ENCODE results near the gene CYP3A5.
"Not testable (repeated sequence)": the region's sequence is repeated elsewhere in the genome, so short reads cannot be mapped to it uniquely, and the experiment has no call there.

CYP3A5 gene

DNA sequence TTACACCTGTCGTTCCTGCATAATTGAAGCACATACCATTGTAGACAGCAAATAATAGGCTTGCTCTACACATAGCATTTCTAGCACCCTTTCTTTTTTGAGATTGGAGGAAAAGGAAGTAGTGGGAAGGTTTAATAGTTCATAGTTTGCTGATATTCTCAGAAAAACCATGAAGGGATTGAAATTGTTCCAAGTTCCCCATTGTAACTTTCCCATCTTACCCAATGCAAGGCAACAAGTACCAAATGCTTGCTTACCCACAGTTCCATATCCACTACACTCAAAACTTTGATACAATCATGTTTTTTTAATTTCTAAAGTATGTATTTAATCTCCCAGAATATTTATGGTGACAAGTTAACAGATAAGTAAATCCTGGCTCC lies 13.8 kb downstream of the CYP3A5 start:
- Histone ChIP-seq H3K23ac (ENCODE audit: low read length in 2 of 2) (no peak overlapping the region), H3K9ac (ENCODE audit: low read length) (no peak overlapping the region), H4K91ac (ENCODE audit: low read length) (no peak overlapping the region), H3K4me2 (ENCODE audit: low read length, poor library complexity, severe bottlenecking) (no peak overlapping the region), H2BK15ac (ENCODE audit: low read depth, poor library complexity, severe bottlenecking) (no peak overlapping the region), H4K8ac (ENCODE audit: low read length) (no peak overlapping the region), H2AK5ac (ENCODE audit: low read length, severe bottlenecking) (no peak overlapping the region), H3K14ac (ENCODE audit: low read length in 2 of 2) (no peak overlapping the region), H3K9me3 (ENCODE audit: control insufficient read depth, low read length) (peaks cover 10% of the 10 kb centered on the region), H3K79me1 (replicated peaks; ENCODE audit: low read length, poor library complexity, severe bottlenecking) (peaks cover 1% of the 10 kb centered on the region), H2AFZ (ENCODE audit: low read depth, low read length) (no peak overlapping the region), H2BK120ac (ENCODE audit: low read depth, low read length) (no peak overlapping the region), H3K4ac (ENCODE audit: low read depth in 1 of 2, low read length in 2 of 2) (no peak overlapping the region), H2BK12ac (ENCODE audit: low read length in 2 of 2) (no peak overlapping the region), H3K36me3 (ENCODE audit: control insufficient read depth in 1 of 2, insufficient read depth in 2 of 2, low read depth in 1 of 2, low read length in 2 of 2) (peaks cover 0 to 68% of the 10 kb centered on the region in 2 experiments), H3K18ac (ENCODE audit: low read depth in 1 of 2, low read length in 2 of 2) (no peak overlapping the region), H3K4me1 (ENCODE audit: control insufficient read depth, insufficient read depth, low read depth, low read length) (no peaks in the 10 kb centered on the region), H3K27ac (ENCODE audit: low read length, poor library complexity, severe bottlenecking) (no peak overlapping the region), H3K4me3 (ENCODE audit: insufficient read depth in 1 of 2, low read depth in 1 of 2, low read length in 2 of 2) (no peak overlapping the region), H3K27me3 (ENCODE audit: control insufficient read depth in 1 of 2, insufficient read depth in 1 of 2, low read length in 2 of 2) (no peaks in the 10 kb centered on the region), H2BK5ac (ENCODE audit: low read depth, low read length, poor library complexity, severe bottlenecking) (no peak overlapping the region)
- WGBS: 100% methylated on average over 1 of the region's 1 CpG
- no peak for DNase-seq

DNA sequence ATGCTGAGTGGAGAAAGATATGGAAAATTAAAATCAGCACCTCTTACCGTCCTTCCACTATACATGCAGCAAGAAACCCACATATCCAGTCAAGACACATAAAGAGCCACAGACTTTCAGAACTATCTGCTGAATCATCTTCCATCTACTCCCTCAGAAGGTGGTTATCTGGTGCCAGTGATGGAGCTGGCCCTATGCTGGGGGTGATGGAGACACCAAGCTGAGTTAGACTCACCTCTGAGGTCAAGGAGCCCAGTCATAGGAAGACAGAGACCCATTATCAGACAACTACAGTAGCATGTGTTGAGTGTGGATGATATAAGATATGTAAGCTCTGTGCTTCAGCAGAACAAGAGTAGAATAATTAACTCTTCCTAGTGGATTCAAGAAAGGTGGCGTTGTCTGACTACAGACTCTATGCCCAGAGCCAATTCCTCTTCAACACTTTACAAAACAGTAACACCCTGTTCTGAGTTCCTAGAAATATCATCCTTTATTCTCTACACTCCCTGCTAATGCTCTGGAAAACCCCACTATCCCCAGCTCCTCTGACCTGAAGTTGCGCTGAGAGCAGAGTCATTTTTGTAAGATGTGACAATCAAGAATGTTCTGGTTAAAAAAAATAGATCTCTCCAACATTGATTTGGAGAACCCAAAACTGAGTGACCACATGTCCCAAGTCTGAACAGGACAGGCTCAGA lies 14.3 kb downstream of the CYP3A5 start:
- Histone ChIP-seq H4K8ac (ENCODE audit: low read length) (no peak overlapping the region), H3K18ac (ENCODE audit: low read depth in 1 of 2, low read length in 2 of 2) (no peak overlapping the region), H3K27ac (ENCODE audit: low read length, poor library complexity, severe bottlenecking) (no peak overlapping the region), H2AK5ac (ENCODE audit: low read length, severe bottlenecking) (no peak overlapping the region), H3K23ac (ENCODE audit: low read length in 2 of 2) (no peak overlapping the region), H3K79me1 (replicated peaks; ENCODE audit: low read length, poor library complexity, severe bottlenecking) (peaks cover 1% of the 10 kb centered on the region), H2BK120ac (ENCODE audit: low read depth, low read length) (no peak overlapping the region), H2BK5ac (ENCODE audit: low read depth, low read length, poor library complexity, severe bottlenecking) (no peak overlapping the region), H3K4me2 (ENCODE audit: low read length, poor library complexity, severe bottlenecking) (no peak overlapping the region), H2AFZ (ENCODE audit: low read depth, low read length) (no peak overlapping the region), H2BK15ac (ENCODE audit: low read depth, poor library complexity, severe bottlenecking) (no peak overlapping the region), H3K36me3 (ENCODE audit: control insufficient read depth in 1 of 2, insufficient read depth in 2 of 2, low read depth in 1 of 2, low read length in 2 of 2) (peaks cover 0 to 72% of the 10 kb centered on the region in 2 experiments), H2BK12ac (ENCODE audit: low read length in 2 of 2) (no peak overlapping the region), H4K91ac (ENCODE audit: low read length) (no peak overlapping the region), H3K4ac (ENCODE audit: low read depth in 1 of 2, low read length in 2 of 2) (no peak overlapping the region), H3K14ac (ENCODE audit: low read length in 2 of 2) (no peak overlapping the region), H3K4me1 (ENCODE audit: control insufficient read depth, insufficient read depth, low read depth, low read length) (no peaks in the 10 kb centered on the region), H3K9me3 (ENCODE audit: control insufficient read depth, low read length) (peaks cover 10% of the 10 kb centered on the region), H3K27me3 (ENCODE audit: control insufficient read depth in 1 of 2, insufficient read depth in 1 of 2, low read length in 2 of 2) (no peaks in the 10 kb centered on the region), H3K9ac (ENCODE audit: low read length) (no peak overlapping the region), H3K4me3 (ENCODE audit: insufficient read depth in 1 of 2, low read depth in 1 of 2, low read length in 2 of 2) (no peak overlapping the region)
- DNase-seq: no peak
- 100% methylated on average over 1 of the region's 3 CpGs for WGBS

DNA sequence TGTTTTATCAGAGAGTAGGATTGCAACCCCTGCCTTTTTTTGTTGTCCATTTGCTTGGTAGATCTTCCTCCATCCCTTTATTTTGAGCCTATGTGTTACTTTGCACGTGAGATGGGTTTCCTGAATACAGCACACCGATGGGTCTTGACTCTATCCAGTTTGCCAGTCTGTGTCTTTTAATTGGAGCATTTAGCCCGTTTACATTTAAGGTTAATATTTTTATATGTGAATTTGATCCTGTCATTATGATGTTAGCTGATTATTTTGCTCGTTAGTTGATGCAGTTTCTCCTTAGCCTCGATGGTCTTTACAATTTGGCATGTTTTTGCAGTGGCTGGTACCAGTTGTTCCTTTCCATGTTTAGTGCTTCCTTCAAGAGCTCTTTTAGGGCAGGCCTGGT lies 21.9 kb downstream of the CYP3A5 start:
- not testable (repeated sequence) for H3K27ac ChIP-seq (ENCODE audit: low read length, poor library complexity, severe bottlenecking); H3K4ac ChIP-seq (ENCODE audit: low read depth in 1 of 2, low read length in 2 of 2); H2BK120ac ChIP-seq (ENCODE audit: low read depth, low read length); H2AK5ac ChIP-seq (ENCODE audit: low read length, severe bottlenecking); H2BK5ac ChIP-seq (ENCODE audit: low read depth, low read length, poor library complexity, severe bottlenecking); H3K23ac ChIP-seq (ENCODE audit: low read length in 2 of 2); H3K14ac ChIP-seq (ENCODE audit: low read length in 2 of 2); H2BK15ac ChIP-seq (ENCODE audit: low read depth, poor library complexity, severe bottlenecking); H3K27me3 ChIP-seq (ENCODE audit: control insufficient read depth in 1 of 2, insufficient read depth in 1 of 2, low read length in 2 of 2); H3K9me3 ChIP-seq (ENCODE audit: control insufficient read depth, low read length); H3K4me2 ChIP-seq (ENCODE audit: low read length, poor library complexity, severe bottlenecking); H2AFZ ChIP-seq (ENCODE audit: low read depth, low read length); H3K79me1 ChIP-seq (replicated peaks; ENCODE audit: low read length, poor library complexity, severe bottlenecking); H3K4me3 ChIP-seq (ENCODE audit: insufficient read depth in 1 of 2, low read depth in 1 of 2, low read length in 2 of 2); DNase-seq; H3K18ac ChIP-seq (ENCODE audit: low read depth in 1 of 2, low read length in 2 of 2); H3K9ac ChIP-seq (ENCODE audit: low read length); H4K8ac ChIP-seq (ENCODE audit: low read length); H3K4me1 ChIP-seq (ENCODE audit: control insufficient read depth, insufficient read depth, low read depth, low read length); H4K91ac ChIP-seq (ENCODE audit: low read length); H2BK12ac ChIP-seq (ENCODE audit: low read length in 2 of 2)
- peaks cover 0 to 28% of the 10 kb centered on the region in 2 experiments for H3K36me3 ChIP-seq (ENCODE audit: control insufficient read depth in 1 of 2, insufficient read depth in 2 of 2, low read depth in 1 of 2, low read length in 2 of 2)
- whole genome bisulfite sequencing: 77% methylated on average over 4 of the region's 5 CpGs

DNA sequence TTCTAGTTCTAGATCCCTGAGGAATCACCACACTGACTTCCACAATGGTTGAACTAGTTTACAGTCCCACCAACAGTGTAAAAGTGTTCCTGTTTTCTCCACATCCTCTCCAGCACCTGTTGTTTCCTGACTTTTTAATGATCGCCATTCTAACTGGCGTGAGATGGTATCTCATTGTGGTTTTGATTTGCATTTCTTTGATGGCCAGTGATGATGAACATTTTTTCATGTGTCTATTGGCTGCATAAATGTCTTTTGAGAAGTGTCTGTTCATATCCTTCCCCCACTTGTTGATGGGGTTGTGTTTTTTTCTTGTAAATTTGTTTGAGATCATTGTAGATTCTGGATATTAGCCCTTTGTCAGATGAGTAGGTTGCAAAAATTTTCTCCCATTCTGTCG lies 25.2 kb downstream of the CYP3A5 start:
- H2BK12ac ChIP-seq (ENCODE audit: low read length in 2 of 2); H3K9ac ChIP-seq (ENCODE audit: low read length); H3K79me1 ChIP-seq (replicated peaks; ENCODE audit: low read length, poor library complexity, severe bottlenecking); H3K14ac ChIP-seq (ENCODE audit: low read length in 2 of 2); H3K36me3 ChIP-seq (ENCODE audit: control insufficient read depth in 1 of 2, insufficient read depth in 2 of 2, low read depth in 1 of 2, low read length in 2 of 2); H3K4me1 ChIP-seq (ENCODE audit: control insufficient read depth, insufficient read depth, low read depth, low read length); H2AFZ ChIP-seq (ENCODE audit: low read depth, low read length); H2BK120ac ChIP-seq (ENCODE audit: low read depth, low read length); H3K18ac ChIP-seq (ENCODE audit: low read depth in 1 of 2, low read length in 2 of 2); H3K4me2 ChIP-seq (ENCODE audit: low read length, poor library complexity, severe bottlenecking); H3K4ac ChIP-seq (ENCODE audit: low read depth in 1 of 2, low read length in 2 of 2); H3K4me3 ChIP-seq (ENCODE audit: insufficient read depth in 1 of 2, low read depth in 1 of 2, low read length in 2 of 2); H3K27ac ChIP-seq (ENCODE audit: low read length, poor library complexity, severe bottlenecking); H2BK15ac ChIP-seq (ENCODE audit: low read depth, poor library complexity, severe bottlenecking); DNase-seq; H2AK5ac ChIP-seq (ENCODE audit: low read length, severe bottlenecking); H4K91ac ChIP-seq (ENCODE audit: low read length); H3K9me3 ChIP-seq (ENCODE audit: control insufficient read depth, low read length); H4K8ac ChIP-seq (ENCODE audit: low read length); H2BK5ac ChIP-seq (ENCODE audit: low read depth, low read length, poor library complexity, severe bottlenecking); H3K27me3 ChIP-seq (ENCODE audit: control insufficient read depth in 1 of 2, insufficient read depth in 1 of 2, low read length in 2 of 2); H3K23ac ChIP-seq (ENCODE audit: low read length in 2 of 2): not testable (repeated sequence)
- WGBS: 92% methylated on average over 2 of the region's 3 CpGs

Data from mesenchymal stem cell (in vitro differentiated cells and primary cell).